Keratinocyte (primary cell): ENCODE measurements around the gene HARBI1. TPM values are rescaled to one million over a fixed set of nuclear protein-coding genes. Genes with fewer than 3 reads are reported as not detected.

Experiments
- DNase-seq: peaks from one replicate; pipeline ENCODE4 v3.0.0-alpha.2; 2011; ENCODE audit warnings: low read depth, missing footprints, low spot score
- FAIRE-seq: peaks from 2 replicates; lab custom pipeline; 2011; peaks lifted over from hg19 to GRCh38; lab: Jason Lieb, UNC
- H2AFZ ChIP-seq: 2 replicates; pipeline ENCODE4 v1.6.0; 2012; ENCODE audit warnings: low read length, control low read depth, inconsistent platforms; ENCODE audit not compliant: control insufficient read depth
- H3K27ac ChIP-seq: 2 replicates; pipeline ENCODE4 v1.5.1; 2011; ENCODE audit warnings: low read length; ENCODE audit not compliant: control insufficient read depth, insufficient read depth
- H3K27me3 ChIP-seq: 3 replicates; pipeline ENCODE4 v1.6.0; 2011; ENCODE audit warnings: low read length; ENCODE audit not compliant: control insufficient read depth, insufficient read depth; ENCODE audit errors: extremely low read depth
- H3K36me3 ChIP-seq, 2 experiments: 2 replicates in 1 of 2; 3 replicates in 1 of 2; pipeline ENCODE4 v1.5.1; 2011; ENCODE audit warnings: low read length in 2 of 2, mild to moderate bottlenecking in 1 of 2; ENCODE audit not compliant: control insufficient read depth in 2 of 2, insufficient read depth in 2 of 2; ENCODE audit errors: extremely low read depth in 1 of 2
- H3K4me1 ChIP-seq: 3 replicates; pipeline ENCODE4 v1.5.1; 2011; ENCODE audit warnings: low read length; ENCODE audit not compliant: control insufficient read depth, insufficient read depth; ENCODE audit errors: extremely low read depth
- H3K4me2 ChIP-seq: 3 replicates; pipeline ENCODE4 v1.6.0; 2011; ENCODE audit warnings: low read depth, low read length; ENCODE audit not compliant: control insufficient read depth, insufficient read depth; ENCODE audit errors: extremely low read depth
- H3K4me3 ChIP-seq, 3 experiments: fragments of 200-600 bp in 1 of 3; sonication (generic) in 1 of 3; 2 replicates in 2 of 3; 3 replicates in 1 of 3; pipeline ENCODE4 v1.5.1; 2011 to 2016; ENCODE audit warnings: low read length in 3 of 3, mild to moderate bottlenecking in 3 of 3, control low read depth in 2 of 3, inconsistent platforms in 1 of 3, low read depth in 1 of 3, mixed read lengths in 1 of 3, mixed run types in 1 of 3, moderate library complexity in 1 of 3; ENCODE audit not compliant: control insufficient read depth in 2 of 3, insufficient read depth in 2 of 3; ENCODE audit errors: extremely low read depth in 1 of 3
- H3K79me2 ChIP-seq: 2 replicates; pipeline ENCODE4 v1.6.0; 2012; ENCODE audit warnings: low read length; ENCODE audit not compliant: control insufficient read depth, insufficient read depth
- H3K9ac ChIP-seq: 3 replicates; pipeline ENCODE4 v1.6.0; 2011; ENCODE audit warnings: low read length; ENCODE audit not compliant: control insufficient read depth, insufficient read depth; ENCODE audit errors: extremely low read depth
- H3K9me1 ChIP-seq: 3 replicates; pipeline ENCODE4 v1.6.0; 2011; ENCODE audit warnings: low read length; ENCODE audit not compliant: control insufficient read depth, insufficient read depth; ENCODE audit errors: extremely low read depth
- H3K9me3 ChIP-seq: 2 replicates; pipeline ENCODE4 v1.5.1; 2012; ENCODE audit warnings: low read depth, low read length; ENCODE audit not compliant: control insufficient read depth
- H4K20me1 ChIP-seq: 3 replicates; pipeline ENCODE4 v1.6.0; 2011; ENCODE audit warnings: low read length; ENCODE audit not compliant: control insufficient read depth, insufficient read depth; ENCODE audit errors: extremely low read depth
- EZH2 ChIP-seq: IDR thresholded peaks from one replicate; pipeline ENCODE4 v1.6.1; 2012; ENCODE audit warnings: inconsistent platforms, mild to moderate bottlenecking, low read length, moderate library complexity
- dilution Hi-C: fragments of 300-500 bp; cut with MboI; formaldehyde crosslinking; loops from one replicate; pipeline ENCODE4 v1.7.0; 2020; ENCODE audit warnings: low sequenced_read_pairs; ENCODE audit not compliant: extremely low pct_ligation_motif_present
- polyA plus RNA-seq, 5 experiments: library from polyadenylated mRNA; depleted of rRNA in 3 of 5; stranded (reverse) in 3 of 5; stranded (forward) in 1 of 5; unstranded in 1 of 5; fragments of >200 nt; gene quantifications; 1 replicate in 1 of 5; 2 replicates in 3 of 5; 3 replicates in 1 of 5; pipeline versions ENCODE4 v1.2.1 to v1.2.3, GENCODE V29; 2011 to 2012; ENCODE audit warnings: missing spikeins in 2 of 5, low read depth in 1 of 5, low replicate concordance in 1 of 5
- TF ChIP-seq, protein P1 (sequence below), 3 experiments: IDR thresholded peaks in 1 of 3; conservative IDR thresholded peaks in 1 of 3; optimal IDR thresholded peaks in 1 of 3; 2 replicates in 2 of 3; 3 replicates in 1 of 3; pipeline versions ENCODE3 to v1.5.1; 2011; ENCODE audit warnings: low read length in 3 of 3, mild to moderate bottlenecking in 3 of 3, moderate library complexity in 2 of 3, control low read depth in 1 of 3, inconsistent platforms in 1 of 3; ENCODE audit not compliant: insufficient read depth in 2 of 3; ENCODE audit errors: extremely low read depth in 1 of 3

Gene HARBI1
- polyA plus RNA-seq, 1 donor (not counting 4 experiments of a cell fraction or from before 2014, with no cell fraction given): 5.5 TPM

DNA sequence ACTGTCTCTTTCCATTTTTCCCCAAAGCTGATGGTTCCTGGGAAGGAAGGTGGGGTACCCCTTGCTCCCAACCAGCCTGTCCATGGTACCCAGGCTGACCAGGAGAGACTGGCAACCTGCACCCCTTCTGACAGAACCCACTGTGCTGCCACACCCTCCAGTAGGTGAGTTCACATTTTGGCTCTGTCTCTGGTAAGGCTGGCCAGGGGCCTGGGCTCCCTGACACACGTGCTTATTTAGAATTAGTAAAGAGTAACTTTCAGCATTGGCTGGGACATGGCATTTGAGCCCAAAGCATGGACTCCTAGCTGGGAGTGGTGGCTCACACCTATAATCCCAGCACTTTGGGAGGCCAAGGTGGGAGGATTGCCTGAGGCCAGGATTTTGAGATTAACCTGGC, 48.3 kb upstream of the HARBI1 start:
- dilution Hi-C loops: no loop called here
- H3K27me3 ChIP-seq: no peaks in the 10 kb centered on the region
- no peaks in the 10 kb centered on the region for H3K9me3 ChIP-seq
- TF ChIP-seq, protein P1, sequence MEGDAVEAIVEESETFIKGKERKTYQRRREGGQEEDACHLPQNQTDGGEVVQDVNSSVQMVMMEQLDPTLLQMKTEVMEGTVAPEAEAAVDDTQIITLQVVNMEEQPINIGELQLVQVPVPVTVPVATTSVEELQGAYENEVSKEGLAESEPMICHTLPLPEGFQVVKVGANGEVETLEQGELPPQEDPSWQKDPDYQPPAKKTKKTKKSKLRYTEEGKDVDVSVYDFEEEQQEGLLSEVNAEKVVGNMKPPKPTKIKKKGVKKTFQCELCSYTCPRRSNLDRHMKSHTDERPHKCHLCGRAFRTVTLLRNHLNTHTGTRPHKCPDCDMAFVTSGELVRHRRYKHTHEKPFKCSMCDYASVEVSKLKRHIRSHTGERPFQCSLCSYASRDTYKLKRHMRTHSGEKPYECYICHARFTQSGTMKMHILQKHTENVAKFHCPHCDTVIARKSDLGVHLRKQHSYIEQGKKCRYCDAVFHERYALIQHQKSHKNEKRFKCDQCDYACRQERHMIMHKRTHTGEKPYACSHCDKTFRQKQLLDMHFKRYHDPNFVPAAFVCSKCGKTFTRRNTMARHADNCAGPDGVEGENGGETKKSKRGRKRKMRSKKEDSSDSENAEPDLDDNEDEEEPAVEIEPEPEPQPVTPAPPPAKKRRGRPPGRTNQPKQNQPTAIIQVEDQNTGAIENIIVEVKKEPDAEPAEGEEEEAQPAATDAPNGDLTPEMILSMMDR (optimal IDR thresholded peaks at IDR 0.05 in 1 of 3, IDR thresholded peaks at IDR 0.05 in 1 of 3, conservative IDR thresholded peaks at IDR 0.05 in 1 of 3; ENCODE audit: extremely low read depth in 1 of 3, insufficient read depth in 2 of 3, low read length in 3 of 3): no peak
- TF ChIP-seq EZH2: no peak
- peaks cover 29 to 31% of the 10 kb centered on the region in 2 experiments for H3K36me3 ChIP-seq
- H3K9me1 ChIP-seq: no peaks in the 10 kb centered on the region
- DNase-seq (no peak), FAIRE-seq (no peak)
- H3K9ac ChIP-seq: no peak overlapping the region
- H3K4me3 ChIP-seq: no peak overlapping the region
- no peak overlapping the region for H3K4me2 ChIP-seq
- H2AFZ ChIP-seq: no peak overlapping the region
- H3K4me1 ChIP-seq: peaks cover 5% of the 10 kb centered on the region
- H3K27ac ChIP-seq: no peak overlapping the region
- H4K20me1 ChIP-seq: no peaks in the 10 kb centered on the region
- no peaks in the 10 kb centered on the region for H3K79me2 ChIP-seq

DNA sequence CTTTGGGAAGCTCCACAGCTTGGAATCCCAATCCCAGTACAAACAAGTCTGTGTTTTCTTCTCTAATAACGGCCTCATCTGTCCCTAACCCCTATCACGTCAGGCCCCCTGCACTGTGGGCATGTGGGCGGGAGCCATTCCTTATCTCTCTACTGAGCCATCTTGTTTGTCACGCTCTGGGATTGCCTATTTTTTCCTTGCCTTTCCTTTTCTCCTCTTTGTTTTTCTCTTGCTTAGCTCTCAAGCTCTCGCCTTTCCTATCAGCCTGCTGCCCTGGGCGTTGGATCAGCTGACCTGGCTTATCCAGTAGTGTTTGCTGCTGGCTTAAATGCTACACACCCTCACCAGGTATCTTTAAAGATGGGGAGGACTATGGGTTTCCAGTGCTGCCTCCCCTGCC, 47.6 kb upstream of the HARBI1 start:
- FAIRE-seq: no peak
- dilution Hi-C loops: no loop called here
- Histone ChIP-seq H3K9ac (no peak overlapping the region), H3K4me2 (no peak overlapping the region), H3K9me3 (no peaks in the 10 kb centered on the region), H2AFZ (no peak overlapping the region), H3K27me3 (no peaks in the 10 kb centered on the region), H3K9me1 (no peaks in the 10 kb centered on the region), H3K4me3 (no peak overlapping the region), H3K36me3 (peaks cover 31 to 32% of the 10 kb centered on the region in 2 experiments), H4K20me1 (peaks cover 3% of the 10 kb centered on the region), H3K4me1 (peaks cover 5% of the 10 kb centered on the region), H3K27ac (no peak overlapping the region), H3K79me2 (no peaks in the 10 kb centered on the region)
- DNase-seq: no peak
- no peak for TF ChIP-seq EZH2
- TF ChIP-seq, protein P1 (optimal IDR thresholded peaks at IDR 0.05 in 1 of 3, IDR thresholded peaks at IDR 0.05 in 1 of 3, conservative IDR thresholded peaks at IDR 0.05 in 1 of 3; ENCODE audit: extremely low read depth in 1 of 3, insufficient read depth in 2 of 3, low read length in 3 of 3): no peak
